Gastroesophageal sphincter (tissue), 4 donors: ENCODE results near the gene SWSAP1. TPM values are rescaled to one million over a fixed set of nuclear protein-coding genes. Genes with fewer than 3 reads are reported as not detected.
A peak's percentile ranks its signal among the peaks of the same experiment; 100 is the strongest.

Source experiments
- ATAC-seq: fragments of 150-250 bp; one replicate; pipeline ENCODE4 v1.9.1; 2016; ENCODE audit warnings: mild to moderate bottlenecking, moderate library complexity
- H3K27ac ChIP-seq, 4 donors: fragments of 200-600 bp; sonication (generic) in 3 of 4; 1 replicate in 3 of 4; 2 replicates in 1 of 4; pipeline ENCODE4 v1.5.1; 2016 to 2019
- H3K27me3 ChIP-seq: fragments of 200-600 bp; sonication (generic); one replicate; pipeline ENCODE4 v1.5.1; 2019
- H3K36me3 ChIP-seq, 2 donors: fragments of 200-600 bp; sonication (generic); one replicate each; pipeline ENCODE4 v1.5.1; 2019; ENCODE audit warnings: control low read depth in 1 of 2
- H3K4me1 ChIP-seq, 3 donors: fragments of 200-600 bp; sonication (generic); 1 replicate in 2 of 3; 2 replicates in 1 of 3; pipeline ENCODE4 v1.5.1; 2016 to 2019; ENCODE audit warnings: control low read depth in 2 of 3
- H3K4me3 ChIP-seq, 2 donors: fragments of 200-600 bp; sonication (generic); one replicate each; pipeline ENCODE4 v1.5.1; 2019; ENCODE audit warnings: mild to moderate bottlenecking in 1 of 2, moderate library complexity in 1 of 2
- H3K9me3 ChIP-seq, 3 donors: fragments of 200-600 bp; sonication (generic); one replicate each; pipeline ENCODE4 v1.5.1; 2017 to 2019; ENCODE audit warnings: control low read depth in 2 of 3
- CTCF ChIP-seq, 4 experiments: fragments of 200-600 bp in 2 of 4; fragments of 450-650 bp in 2 of 4; sonication (generic) in 1 of 4; IDR thresholded peaks; one replicate each; pipeline ENCODE4 v1.5.1; 2017 to 2019; ENCODE audit warnings: antibody characterized with exemption in 4 of 4, mild to moderate bottlenecking in 2 of 4, moderate library complexity in 2 of 4
- EP300 ChIP-seq: sonication (generic); formaldehyde crosslinking; IDR thresholded peaks from one replicate; pipeline ENCODE4 v1.6.1; 2017; ENCODE audit warnings: antibody characterized with exemption, mild to moderate bottlenecking
- POLR2A ChIP-seq, 2 donors: fragments of 450-650 bp; IDR thresholded peaks; one replicate each; pipeline ENCODE4 v1.6.1; 2017; ENCODE audit warnings: antibody characterized with exemption in 2 of 2, mild to moderate bottlenecking in 2 of 2, moderate library complexity in 1 of 2
- POLR2AphosphoS5 ChIP-seq: sonication (generic); formaldehyde crosslinking; IDR thresholded peaks from one replicate; pipeline ENCODE4 v1.6.1; 2017; ENCODE audit warnings: antibody characterized with exemption
- WGBS, 2 donors: methylation state at CpG; one replicate each; pipeline ENCODE4 v1.1.5; 2018; ENCODE audit warnings: low coverage in 1 of 2; 5-methylcytosine and 5-hydroxymethylcytosine counted together
- total RNA-seq, 4 donors: library from RNA; depleted of rRNA; stranded (reverse); fragments of >200 nt; gene quantifications; one replicate each; pipeline ENCODE4 v1.1.0, GENCODE V29; 2016

Gene SWSAP1
- total RNA-seq, 4 donors from 2014 or later = 0.62 to 2.6 (median 1.0) TPM

- peaks cover 0 to 43% (median 26%) of the 10 kb centered on the region in 3 donors for H3K4me1 ChIP-seq
- no peaks in the 10 kb centered on the region for H3K9me3 ChIP-seq
- no peak overlapping the region for H3K27ac ChIP-seq
- TF ChIP-seq CTCF (IDR thresholded peaks at IDR 0.05) (no peak), POLR2A (IDR thresholded peaks at IDR 0.05) (no peak), POLR2AphosphoS5 (no peak), EP300 (no peak)
- peaks cover 0 to 26% of the 10 kb centered on the region in 2 donors for H3K36me3 ChIP-seq
- no peak for ATAC-seq
- WGBS, 2 donors = 51 to 55% methylated on average over 8 to 9 of the region's 10 CpGs
- no peak overlapping the region for H3K4me3 ChIP-seq
- no peaks in the 10 kb centered on the region for H3K27me3 ChIP-seq
Observed at GRCh38 chr19:11373166-11373884, 1.1 kb upstream of the SWSAP1 start.

GRCh38 chr19:11373885-11374432 is 507 bp upstream of the SWSAP1 start:
- no peak for TF ChIP-seq POLR2AphosphoS5
- TF ChIP-seq CTCF (IDR thresholded peaks at IDR 0.05) = no peak
- no peak for TF ChIP-seq POLR2A (IDR thresholded peaks at IDR 0.05)
- TF ChIP-seq EP300 = no peak
- peaks cover 0 to 49% (median 26%) of the 10 kb centered on the region in 3 donors for H3K4me1 ChIP-seq
- WGBS, 2 donors = 32 to 41% methylated on average over 5 to 8 of the region's 11 CpGs
- ATAC-seq = no peak
- peak overlapping the region; percentile 81 to 99 (median 96) for H3K27ac ChIP-seq
- peak overlapping the region; percentile 66 to 72 for H3K4me3 ChIP-seq
- H3K36me3 ChIP-seq = peaks cover 0 to 26% of the 10 kb centered on the region in 2 donors
- H3K9me3 ChIP-seq = no peaks in the 10 kb centered on the region
- H3K27me3 ChIP-seq = no peaks in the 10 kb centered on the region

- peak; percentile 0 for ATAC-seq
- no peaks in the 10 kb centered on the region for H3K9me3 ChIP-seq
- no peaks in the 10 kb centered on the region for H3K27me3 ChIP-seq
- H3K4me3 ChIP-seq = peak overlapping the region; percentile 33 to 72
- peak overlapping the region; percentile 82 to 99 (median 96) for H3K27ac ChIP-seq
- 0 to 6% methylated on average over 10 to 16 of the region's 27 CpGs for WGBS, 2 donors
- no peak for TF ChIP-seq EP300
- TF ChIP-seq POLR2AphosphoS5 = peak; percentile 39
- peak in 1 of 2 donors; percentile 15 for TF ChIP-seq POLR2A (IDR thresholded peaks at IDR 0.05)
- TF ChIP-seq CTCF (IDR thresholded peaks at IDR 0.05) = no peak
- peaks cover 0 to 17% of the 10 kb centered on the region in 2 donors for H3K36me3 ChIP-seq
- H3K4me1 ChIP-seq = peaks cover 0 to 62% (median 26%) of the 10 kb centered on the region in 3 donors
Observed at GRCh38 chr19:11375143-11375948, 880 bp downstream of the SWSAP1 start.

GRCh38 chr19:11377237-11377636 is 2.8 kb downstream of the SWSAP1 start:
- H3K27ac ChIP-seq = peak overlapping the region in 3 of 4 donors; percentile 51 to 70 (median 51)
- H3K9me3 ChIP-seq = no peaks in the 10 kb centered on the region
- H3K27me3 ChIP-seq = peaks cover 9% of the 10 kb centered on the region
- no peak for ATAC-seq
- peaks cover 0 to 10% of the 10 kb centered on the region in 2 donors for H3K36me3 ChIP-seq
- H3K4me3 ChIP-seq = no peak overlapping the region
- TF ChIP-seq POLR2A (IDR thresholded peaks at IDR 0.05) (no peak), POLR2AphosphoS5 (no peak), EP300 (no peak), CTCF (IDR thresholded peaks at IDR 0.05) (no peak)
- peaks cover 0 to 81% (median 33%) of the 10 kb centered on the region in 3 donors for H3K4me1 ChIP-seq
